Karpas-422 (cell line): Measurements from ENCODE around the gene BPTF. TPM values are rescaled to one million over a fixed set of nuclear protein-coding genes. Genes with fewer than 3 reads are reported as not detected.
"Not testable (repeated sequence)": the region's sequence is repeated elsewhere in the genome, so short reads cannot be mapped to it uniquely, and the experiment has no call there.

Experiments
- DNase-seq: peaks from one replicate; pipeline ENCODE4 v3.0.0-alpha.2; 2015
- H2AFZ ChIP-seq: fragments of 200-600 bp; sonication (generic); 2 replicates; pipeline ENCODE4 v1.6.1; 2014; ENCODE audit warnings: antibody characterized with exemption, low read length, mixed read lengths
- H3K27ac ChIP-seq: fragments of 200-600 bp; sonication (generic); 2 replicates; pipeline ENCODE4 v1.5.1; 2014; ENCODE audit warnings: mild to moderate bottlenecking, low read length, moderate library complexity
- H3K27me3 ChIP-seq: fragments of 200-600 bp; sonication (generic); 2 replicates; pipeline ENCODE4 v1.6.1; 2014; ENCODE audit warnings: low read length, mixed read lengths
- H3K36me3 ChIP-seq: fragments of 200-600 bp; sonication (generic); 2 replicates; pipeline ENCODE4 v1.6.1; 2014; ENCODE audit warnings: low read length, mixed read lengths; ENCODE audit not compliant: insufficient read depth
- H3K4me1 ChIP-seq: fragments of 200-600 bp; sonication (generic); 2 replicates; pipeline ENCODE4 v1.6.1; 2014; ENCODE audit warnings: mild to moderate bottlenecking, low read length, mixed read lengths
- H3K4me2 ChIP-seq: fragments of 200-600 bp; sonication (generic); 2 replicates; pipeline ENCODE4 v1.6.1; 2014; ENCODE audit warnings: low read length, low read depth, mild to moderate bottlenecking; ENCODE audit not compliant: poor library complexity, severe bottlenecking
- H3K4me3 ChIP-seq: fragments of 200-600 bp; sonication (generic); 2 replicates; pipeline ENCODE4 v1.5.1; 2014; ENCODE audit warnings: mild to moderate bottlenecking, antibody characterized with exemption, low read length, mixed read lengths
- H3K79me2 ChIP-seq: fragments of 200-600 bp; sonication (generic); 2 replicates; pipeline ENCODE4 v1.6.1; 2014; ENCODE audit warnings: mild to moderate bottlenecking, low read length, mixed read lengths
- H3K9ac ChIP-seq: fragments of 200-600 bp; sonication (generic); 2 replicates; pipeline ENCODE4 v1.6.0; 2014; ENCODE audit warnings: low read length
- H3K9me2 ChIP-seq: fragments of 200-600 bp; sonication (generic), shearing (Covaris generic); replicated peaks from 2 replicates; pipeline ENCODE4 v1.6.0; 2014; ENCODE audit warnings: mild to moderate bottlenecking, low read length, moderate library complexity; ENCODE audit not compliant: insufficient read depth
- H3K9me3 ChIP-seq: fragments of 300-700, 200-600 bp; sonication (generic); 2 replicates; pipeline ENCODE4 v1.6.1; 2014; ENCODE audit warnings: low read length, mixed read lengths
- H4K20me1 ChIP-seq: fragments of 200-600 bp; sonication (generic); 2 replicates; pipeline ENCODE4 v1.6.1; 2014; ENCODE audit warnings: mild to moderate bottlenecking, antibody characterized with exemption, low read length, low read depth; ENCODE audit not compliant: insufficient read depth
- total RNA-seq: library from RNA; depleted of rRNA; stranded (reverse); fragments of >200 nt; shearing (Covaris generic); gene quantifications from 2 replicates; pipeline ENCODE4 v1.2.3, GENCODE V29; 2014; ENCODE audit warnings: low replicate concordance

BPTF gene
- total RNA-seq, 1 experiment from 2014 or later: 310 TPM

DNA sequence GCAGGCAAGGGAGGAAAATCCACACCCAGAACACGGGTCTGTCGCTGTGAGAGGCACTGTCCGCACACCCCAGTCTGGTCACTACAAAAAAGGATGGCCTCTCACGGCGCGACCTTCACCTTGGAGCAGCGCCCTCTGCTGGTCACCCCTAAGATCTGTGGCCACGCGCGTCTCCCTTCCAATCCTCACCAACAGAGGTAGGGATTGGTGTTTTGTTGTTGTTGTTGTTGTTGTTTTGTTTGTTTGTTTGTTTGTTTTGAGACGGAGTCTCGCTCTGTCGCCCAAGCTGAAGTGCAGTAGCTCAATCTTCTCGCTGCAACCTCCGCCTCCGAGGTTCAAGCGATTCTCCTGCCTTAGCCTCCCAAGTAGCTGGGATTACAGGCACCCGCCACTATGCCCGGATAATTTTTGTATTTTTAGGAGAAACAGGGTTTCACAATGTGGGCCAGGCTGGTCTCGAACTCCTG is 185.9 kb downstream of the BPTF start:
- DNase-seq: peak; percentile 85
- peak overlapping the region; percentile 95; the same call in 1 of the 2 replicates for H2AFZ ChIP-seq
- H4K20me1 ChIP-seq: no peaks in the 10 kb centered on the region
- H3K27me3 ChIP-seq: no peaks in the 10 kb centered on the region
- H3K4me1 ChIP-seq: peaks cover 3% of the 10 kb centered on the region; the same call in 1 of the 2 replicates
- H3K9me2 ChIP-seq: no peaks in the 10 kb centered on the region
- H3K9me3 ChIP-seq: no peaks in the 10 kb centered on the region
- peak overlapping the region; percentile 62 for H3K4me2 ChIP-seq
- peak overlapping the region; percentile 64; the same call in 1 of the 2 replicates for H3K4me3 ChIP-seq
- peak overlapping the region; percentile 56 for H3K9ac ChIP-seq
- no peaks in the 10 kb centered on the region for H3K36me3 ChIP-seq
- H3K79me2 ChIP-seq: no peaks in the 10 kb centered on the region
- H3K27ac ChIP-seq: no peak overlapping the region

DNA sequence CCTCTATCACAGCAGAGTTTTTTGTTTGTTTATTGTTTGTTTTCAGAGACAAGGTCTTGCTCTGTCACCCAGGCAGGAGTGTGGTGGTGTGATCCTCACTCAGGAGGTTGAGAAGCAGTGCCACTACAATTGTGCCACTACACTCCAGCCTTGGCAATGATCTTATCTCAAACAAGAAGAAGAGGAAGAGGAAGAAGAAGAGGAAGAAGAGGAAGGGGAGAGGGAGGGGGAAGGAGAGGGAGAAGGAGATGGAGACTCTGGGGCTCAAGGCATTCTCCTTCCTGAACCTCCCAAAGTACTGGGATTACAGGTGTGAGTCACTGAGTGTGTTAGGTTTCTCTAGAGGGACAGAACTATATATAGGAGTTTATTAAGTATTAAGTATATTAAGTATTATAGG is 188.1 kb downstream of the BPTF start:
- Histone ChIP-seq H4K20me1 (no peaks in the 10 kb centered on the region), H3K9me2 (no peaks in the 10 kb centered on the region), H2AFZ (no peak overlapping the region), H3K9ac (no peak overlapping the region), H3K4me1 (peaks cover 3% of the 10 kb centered on the region; the same call in 1 of the 2 replicates), H3K27ac (no peak overlapping the region), H3K79me2 (no peaks in the 10 kb centered on the region), H3K36me3 (no peaks in the 10 kb centered on the region), H3K27me3 (no peaks in the 10 kb centered on the region), H3K9me3 (no peaks in the 10 kb centered on the region), H3K4me2 (no peak overlapping the region), H3K4me3 (no peak overlapping the region)
- no peak for DNase-seq

- Histone ChIP-seq H3K4me2 (no peak overlapping the region), H3K9ac (no peak overlapping the region), H3K36me3 (no peaks in the 10 kb centered on the region), H4K20me1 (no peaks in the 10 kb centered on the region), H3K79me2 (no peaks in the 10 kb centered on the region), H3K27ac (no peak overlapping the region), H3K27me3 (no peaks in the 10 kb centered on the region), H3K9me3 (no peaks in the 10 kb centered on the region), H3K4me3 (no peak overlapping the region), H3K9me2 (no peaks in the 10 kb centered on the region), H3K4me1 (peaks cover 7% of the 10 kb centered on the region), H2AFZ (no peak overlapping the region)
- no peak for DNase-seq
These were observed 189.9 kb downstream of the BPTF start for GRCh38 chr17:68015081-68015723.

- Histone ChIP-seq H2AFZ (no peak overlapping the region), H3K9me3 (no peaks in the 10 kb centered on the region)
These were observed 191.5 kb downstream of the BPTF start for GRCh38 chr17:68016838-68017237.

GRCh38 chr17:68018493-68018892 is 193.2 kb downstream of the BPTF start:
- H3K9ac ChIP-seq, H3K4me3 ChIP-seq, H3K4me2 ChIP-seq: not testable (repeated sequence)

More at GRCh38 chr17:68016838-68017237, 191.5 kb downstream of the BPTF start:
- no peak for DNase-seq
- Histone ChIP-seq H3K79me2 (no peaks in the 10 kb centered on the region), H3K9ac (no peak overlapping the region), H3K4me3 (no peak overlapping the region), H3K36me3 (no peaks in the 10 kb centered on the region), H3K9me2 (no peaks in the 10 kb centered on the region), H3K4me2 (no peak overlapping the region), H3K27ac (no peak overlapping the region), H3K4me1 (peaks cover 18% of the 10 kb centered on the region), H3K27me3 (no peaks in the 10 kb centered on the region), H4K20me1 (no peaks in the 10 kb centered on the region)

DNA sequence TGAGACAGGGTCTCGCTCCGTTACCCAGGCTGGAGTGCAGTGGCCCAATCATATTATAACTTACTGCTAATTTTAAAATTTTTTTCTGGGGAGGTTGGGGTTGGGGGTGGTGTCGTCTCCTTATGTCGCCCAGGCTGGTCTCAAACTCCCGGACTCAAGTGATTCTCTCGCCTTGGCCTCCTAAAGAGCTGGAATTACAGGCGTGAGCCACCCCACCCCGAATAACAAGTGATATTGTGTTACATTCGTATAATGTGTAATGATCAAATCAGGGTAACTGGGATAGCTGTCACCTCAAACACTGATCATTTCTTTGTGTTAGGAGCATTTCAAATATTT is 194.0 kb downstream of the BPTF start:
- Histone ChIP-seq H3K4me2 (peak overlapping the region; percentile 91), H3K4me1 (peaks cover 22% of the 10 kb centered on the region), H3K27me3 (no peaks in the 10 kb centered on the region), H3K27ac (no peak overlapping the region), H3K9me2 (no peaks in the 10 kb centered on the region), H3K36me3 (no peaks in the 10 kb centered on the region), H3K79me2 (no peaks in the 10 kb centered on the region), H3K9me3 (no peaks in the 10 kb centered on the region), H4K20me1 (no peaks in the 10 kb centered on the region), H3K4me3 (peak overlapping the region; percentile 65), H3K9ac (peak overlapping the region; percentile 57), H2AFZ (peak overlapping the region; percentile 48; the same call in 1 of the 2 replicates)
- DNase-seq: no peak

More at GRCh38 chr17:68018493-68018892, 193.2 kb downstream of the BPTF start:
- not testable (repeated sequence) for DNase-seq, H3K36me3 ChIP-seq, H3K9me3 ChIP-seq, H3K27ac ChIP-seq, H3K27me3 ChIP-seq, H4K20me1 ChIP-seq, H3K79me2 ChIP-seq, H3K9me2 ChIP-seq, H2AFZ ChIP-seq
- H3K4me1 ChIP-seq: peaks cover 22% of the 10 kb centered on the region

DNA sequence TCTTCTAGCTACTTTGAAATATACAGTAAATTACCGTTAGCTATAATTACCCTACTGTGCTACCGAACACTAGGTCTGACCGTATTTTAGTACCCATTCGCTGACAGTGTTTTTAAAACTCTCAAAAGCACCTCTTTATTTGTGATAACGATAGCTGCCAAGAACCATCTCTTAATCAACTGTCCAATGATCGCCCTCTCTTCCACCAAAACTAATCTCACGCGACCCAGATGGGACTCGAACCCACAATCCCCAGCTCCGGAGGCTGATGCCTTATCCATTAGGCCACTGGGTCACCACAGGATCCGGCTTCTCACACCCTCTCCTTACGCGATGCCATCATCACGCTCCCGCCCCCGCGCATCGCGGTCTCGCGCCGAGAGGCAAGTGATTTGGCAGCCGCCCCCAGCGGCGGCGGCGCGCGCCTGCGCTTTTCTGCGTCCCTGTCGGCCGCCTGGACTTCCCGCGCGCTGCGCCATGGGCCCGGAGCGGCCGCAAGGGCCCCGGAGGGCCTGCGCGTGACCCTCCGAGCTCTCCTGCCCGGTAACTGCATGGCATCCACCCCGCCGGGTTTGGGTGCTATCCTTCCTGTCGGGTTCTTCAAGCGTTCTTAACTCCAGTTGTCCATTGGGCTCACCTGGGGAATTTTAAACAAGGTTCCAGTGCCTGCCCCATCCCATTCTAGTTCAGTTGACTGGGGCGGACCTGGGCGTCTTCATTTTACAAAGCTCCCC is 194.5 kb downstream of the BPTF start:
- Histone ChIP-seq H3K27me3 (no peaks in the 10 kb centered on the region), H3K9me3 (no peaks in the 10 kb centered on the region), H3K4me1 (peaks cover 22% of the 10 kb centered on the region), H3K4me2 (peak overlapping the region; percentile 91), H2AFZ (peak overlapping the region; percentile 96), H4K20me1 (no peaks in the 10 kb centered on the region), H3K27ac (peak overlapping the region; percentile 50; the same call in 1 of the 2 replicates), H3K79me2 (no peaks in the 10 kb centered on the region), H3K9ac (peak overlapping the region; percentile 82), H3K4me3 (peak overlapping the region; percentile 78), H3K9me2 (no peaks in the 10 kb centered on the region), H3K36me3 (no peaks in the 10 kb centered on the region)
- DNase-seq: peak; percentile 98

DNA sequence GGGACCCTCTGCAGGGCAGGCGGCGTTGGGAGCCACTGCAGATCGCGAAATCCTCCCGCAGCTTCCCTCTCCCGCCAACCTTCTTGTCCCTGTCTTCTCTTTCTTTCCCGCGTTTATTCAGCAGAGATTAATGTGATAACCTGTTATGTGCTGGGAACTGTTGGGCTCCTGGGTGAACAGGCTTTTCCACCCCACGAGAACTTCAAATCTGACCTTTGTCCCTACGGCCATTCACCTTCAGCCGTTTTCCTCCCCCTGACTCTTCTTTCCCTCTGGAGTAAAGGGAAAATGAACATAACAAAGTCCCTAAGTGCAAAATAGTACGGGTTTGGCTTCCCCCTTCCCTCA is 195.1 kb downstream of the BPTF start:
- H3K9me2 ChIP-seq: no peaks in the 10 kb centered on the region
- H3K27ac ChIP-seq: peak overlapping the region; percentile 50; the same call in 1 of the 2 replicates
- no peaks in the 10 kb centered on the region for H3K27me3 ChIP-seq
- no peaks in the 10 kb centered on the region for H3K36me3 ChIP-seq
- no peaks in the 10 kb centered on the region for H3K9me3 ChIP-seq
- H2AFZ ChIP-seq: peak overlapping the region; percentile 96
- peak overlapping the region; percentile 78 for H3K4me3 ChIP-seq
- H3K9ac ChIP-seq: peak overlapping the region; percentile 82
- H3K4me1 ChIP-seq: peaks cover 22% of the 10 kb centered on the region
- peak overlapping the region; percentile 91 for H3K4me2 ChIP-seq
- no peaks in the 10 kb centered on the region for H4K20me1 ChIP-seq
- no peak for DNase-seq
- no peaks in the 10 kb centered on the region for H3K79me2 ChIP-seq
